H1 (cell line): Measurements from ENCODE around the gene NR2C2AP. TPM values are rescaled to one million over a fixed set of nuclear protein-coding genes. Genes with fewer than 3 reads are reported as not detected.
A peak's percentile ranks its signal among the peaks of the same experiment; 100 is the strongest.

ENCODE experiments used
- CTCF ChIA-PET: fragments of 300-600 bp; sonication (Branson Sonifier 250); formaldehyde crosslinking; loops from one replicate; lab custom pipeline; 2021; ENCODE audit not compliant: partially characterized antibody; lab: Charles Lee
- POLR2A ChIA-PET: fragments of 300-600 bp; sonication (Branson Sonifier 250); formaldehyde crosslinking; loops from one replicate; lab custom pipeline; 2021; ENCODE audit warnings: inconsistent platforms; ENCODE audit not compliant: partially characterized antibody; lab: Charles Lee
- DNase-seq, 2 experiments: peaks; one replicate each; pipeline versions ENCODE4 v3.0.0 to v3.0.0-alpha.2; 2010 to 2022; ENCODE audit warnings: low spot score in 2 of 2, low read depth in 1 of 2, mixed read lengths in 1 of 2
- FAIRE-seq: peaks from 2 replicates; lab custom pipeline; 2011; peaks lifted over from hg19 to GRCh38; lab: Jason Lieb, UNC
- H2AFZ ChIP-seq: 2 replicates; pipeline ENCODE4 v1.8.1; 2012; ENCODE audit warnings: low read length, inconsistent platforms
- H2AK5ac ChIP-seq: 2 replicates; pipeline ENCODE4 v1.6.1; 2013; ENCODE audit warnings: low read depth, low read length
- H2BK120ac ChIP-seq: replicated peaks from 2 replicates; pipeline ENCODE3; 2013; ENCODE audit warnings: low read depth, low read length, inconsistent platforms
- H2BK12ac ChIP-seq: 2 replicates; pipeline ENCODE4 v1.6.1; 2013; ENCODE audit warnings: low read depth, low read length
- H2BK15ac ChIP-seq: 2 replicates; pipeline ENCODE4 v1.6.1; 2013; ENCODE audit warnings: low read length
- H2BK20ac ChIP-seq: 2 replicates; pipeline ENCODE4 v1.6.1; 2013; ENCODE audit warnings: low read length
- H2BK5ac ChIP-seq: 2 replicates; pipeline ENCODE4 v1.6.1; 2013; ENCODE audit warnings: low read depth, low read length
- H3K14ac ChIP-seq: 2 replicates; pipeline ENCODE4 v1.6.1; 2013; ENCODE audit warnings: inconsistent platforms; ENCODE audit not compliant: insufficient read length
- H3K18ac ChIP-seq: 2 replicates; pipeline ENCODE4 v1.6.1; 2013; ENCODE audit warnings: low read length; ENCODE audit errors: extremely low read depth
- H3K23ac ChIP-seq: 2 replicates; pipeline ENCODE4 v1.6.1; 2013; ENCODE audit warnings: inconsistent platforms; ENCODE audit not compliant: insufficient read length
- H3K23me2 ChIP-seq: 2 replicates; pipeline ENCODE4 v1.6.1; 2013; ENCODE audit warnings: low read depth, low read length
- H3K27ac ChIP-seq: 2 replicates; pipeline ENCODE4 v1.6.1; 2011; ENCODE audit warnings: low read depth, low read length, inconsistent platforms
- H3K27me3 ChIP-seq, 4 experiments: replicated peaks in 1 of 4; 1 replicate in 1 of 4; 2 replicates in 3 of 4; pipeline versions ENCODE4 v1.6.1 to v1.8.1; 2011 to 2013; ENCODE audit warnings: low read length in 3 of 4, mild to moderate bottlenecking in 3 of 4, inconsistent platforms in 2 of 4, mixed read lengths in 2 of 4, moderate library complexity in 1 of 4; ENCODE audit not compliant: control insufficient read depth in 3 of 4, insufficient read depth in 3 of 4; ENCODE audit errors: extremely low read depth in 1 of 4
- H3K36me3 ChIP-seq, 4 experiments: 2 replicates each; pipeline versions ENCODE4 v1.6.1 to v1.8.1; 2011 to 2013; ENCODE audit warnings: mild to moderate bottlenecking in 4 of 4, low read length in 3 of 4, moderate library complexity in 2 of 4, control low read depth in 1 of 4, inconsistent platforms in 1 of 4; ENCODE audit not compliant: insufficient read depth in 4 of 4, control insufficient read depth in 2 of 4
- H3K4ac ChIP-seq: replicated peaks from 2 replicates; pipeline ENCODE3; 2013; ENCODE audit warnings: low read length, low read depth, mixed read lengths, inconsistent platforms; ENCODE audit not compliant: insufficient read length
- H3K4me1 ChIP-seq, 4 experiments: replicated peaks in 1 of 4; 1 replicate in 1 of 4; 2 replicates in 3 of 4; pipeline versions ENCODE4 v1.6.1 to v1.8.1; 2011 to 2013; ENCODE audit warnings: low read length in 3 of 4, inconsistent platforms in 2 of 4, mixed read lengths in 1 of 4; ENCODE audit not compliant: insufficient read depth in 4 of 4, control insufficient read depth in 3 of 4
- H3K4me2 ChIP-seq, 2 experiments: 2 replicates each; pipeline versions ENCODE4 v1.6.1 to v1.8.1; 2011 to 2013; ENCODE audit warnings: low read depth in 2 of 2, low read length in 2 of 2, control low read depth in 1 of 2, inconsistent platforms in 1 of 2, mild to moderate bottlenecking in 1 of 2; ENCODE audit not compliant: insufficient read depth in 1 of 2
- H3K4me3 ChIP-seq, 4 experiments: fragments of 200-600, 300-600 bp in 1 of 4; sonication (generic), shearing (Covaris generic), sonication (Bioruptor Twin) in 1 of 4; 2 replicates each; pipeline versions ENCODE4 v1.5.1 to v1.8.1; 2011 to 2016; ENCODE audit warnings: low read length in 4 of 4, low read depth in 3 of 4, control low read depth in 2 of 4, inconsistent platforms in 2 of 4, mild to moderate bottlenecking in 2 of 4, mixed read lengths in 1 of 4, moderate library complexity in 1 of 4; ENCODE audit not compliant: insufficient read depth in 2 of 4; ENCODE audit errors: extremely low read depth in 1 of 4
- H3K56ac ChIP-seq: replicated peaks from 2 replicates; pipeline ENCODE3; 2013; ENCODE audit warnings: low read depth, mild to moderate bottlenecking, mixed read lengths, low read length, inconsistent platforms; ENCODE audit not compliant: insufficient read length
- H3K79me1 ChIP-seq: 2 replicates; pipeline ENCODE4 v1.6.1; 2013; ENCODE audit warnings: low read depth, low read length, control low read depth
- H3K79me2 ChIP-seq, 2 experiments: 2 replicates each; pipeline versions ENCODE4 v1.6.1 to v1.8.1; 2012 to 2013; ENCODE audit warnings: low read length in 2 of 2, mild to moderate bottlenecking in 2 of 2, inconsistent platforms in 1 of 2; ENCODE audit not compliant: insufficient read depth in 2 of 2, control insufficient read depth in 1 of 2
- H3K9ac ChIP-seq, 4 experiments: replicated peaks in 1 of 4; 1 replicate in 1 of 4; 2 replicates in 3 of 4; pipeline versions ENCODE4 v1.6.1 to v1.8.1; 2011 to 2013; ENCODE audit warnings: low read depth in 3 of 4, low read length in 3 of 4, control low read depth in 2 of 4, mild to moderate bottlenecking in 2 of 4, moderate library complexity in 2 of 4, inconsistent platforms in 1 of 4; ENCODE audit errors: extremely low read depth in 1 of 4
- H3K9me3 ChIP-seq, 2 experiments: 2 replicates each; pipeline versions ENCODE4 v1.6.1 to v1.8.1; 2012 to 2013; ENCODE audit warnings: mild to moderate bottlenecking in 2 of 2, moderate library complexity in 2 of 2, control low read depth in 1 of 2, inconsistent platforms in 1 of 2, low read depth in 1 of 2, low read length in 1 of 2, mixed read lengths in 1 of 2; ENCODE audit not compliant: insufficient read depth in 2 of 2
- H4K20me1 ChIP-seq, 2 experiments: replicated peaks in 1 of 2; 2 replicates each; pipeline versions ENCODE3 to v1.8.1; 2011 to 2013; ENCODE audit warnings: inconsistent platforms in 2 of 2, low read length in 2 of 2, mild to moderate bottlenecking in 1 of 2; ENCODE audit not compliant: insufficient read depth in 2 of 2, control insufficient read depth in 1 of 2
- H4K5ac ChIP-seq: 2 replicates; pipeline ENCODE4 v1.6.1; 2013; ENCODE audit warnings: low read length, low read depth, mixed read lengths, inconsistent platforms; ENCODE audit not compliant: insufficient read length
- H4K8ac ChIP-seq: 2 replicates; pipeline ENCODE4 v1.8.0; 2013; ENCODE audit warnings: mild to moderate bottlenecking, moderate library complexity, low read length, inconsistent platforms; ENCODE audit not compliant: insufficient read depth; ENCODE audit errors: extremely low read depth
- H4K91ac ChIP-seq: replicated peaks from 2 replicates; pipeline ENCODE3; 2013; ENCODE audit warnings: low read length, mixed read lengths, inconsistent platforms; ENCODE audit not compliant: insufficient read length
- CTBP2 ChIP-seq: IDR thresholded peaks from 2 replicates; pipeline ENCODE4 v1.7.0; 2011; ENCODE audit warnings: borderline replicate concordance, mild to moderate bottlenecking, moderate library complexity, mixed read lengths, low read length; ENCODE audit not compliant: insufficient read depth, insufficient read length
- E2F6 ChIP-seq: IDR thresholded peaks from 2 replicates; pipeline ENCODE4 v1.6.1; 2012; ENCODE audit warnings: inconsistent platforms
- EP300 ChIP-seq, 2 experiments: IDR thresholded peaks; 1 replicate in 1 of 2; 2 replicates in 1 of 2; pipeline ENCODE4 v1.6.1; 2011 to 2012; ENCODE audit warnings: low read depth in 2 of 2, low read length in 2 of 2, mild to moderate bottlenecking in 2 of 2, borderline replicate concordance in 1 of 2, inconsistent platforms in 1 of 2, moderate library complexity in 1 of 2
- FOSL1 ChIP-seq: IDR thresholded peaks from 2 replicates; pipeline ENCODE4 v1.6.1; 2011; ENCODE audit warnings: mild to moderate bottlenecking, low read depth, low read length, moderate library complexity; ENCODE audit not compliant: insufficient read depth
- MAX ChIP-seq: IDR thresholded peaks from 2 replicates; pipeline ENCODE4 v1.6.1; 2012; ENCODE audit warnings: inconsistent platforms
- NRF1 ChIP-seq: IDR thresholded peaks from 2 replicates; pipeline ENCODE4 v1.6.1; 2011; ENCODE audit warnings: mild to moderate bottlenecking, low read depth, low read length, improper control_type of control experiment
- POLR2A ChIP-seq, 2 experiments: IDR thresholded peaks; 1 replicate in 1 of 2; 2 replicates in 1 of 2; pipeline ENCODE4 v1.6.1; 2011; ENCODE audit warnings: low read depth in 2 of 2, low read length in 2 of 2, mild to moderate bottlenecking in 2 of 2; ENCODE audit errors: control extremely low read depth in 1 of 2
- RFX5 ChIP-seq: IDR thresholded peaks from 2 replicates; pipeline ENCODE4 v1.6.1; 2011; ENCODE audit warnings: low read depth, low read length, improper control_type of control experiment, borderline replicate concordance
- SIX5 ChIP-seq: IDR thresholded peaks from 2 replicates; pipeline ENCODE4 v1.6.1; 2011; ENCODE audit warnings: mild to moderate bottlenecking, low read depth, low read length
- SRF ChIP-seq: IDR thresholded peaks from 2 replicates; pipeline ENCODE4 v1.6.1; 2011; ENCODE audit warnings: mild to moderate bottlenecking, low read depth, low read length, moderate library complexity
- TAF7 ChIP-seq: optimal IDR thresholded peaks from 2 replicates; pipeline ENCODE3; 2011; ENCODE audit warnings: low read depth, mild to moderate bottlenecking, inconsistent platforms, low read length, moderate library complexity, borderline replicate concordance
- TBP ChIP-seq: IDR thresholded peaks from 2 replicates; pipeline ENCODE4 v1.6.1; 2011; ENCODE audit warnings: low read depth, low read length, improper control_type of control experiment
- WGBS, 2 experiments: shearing (Covaris generic) in 1 of 2; methylation state at CpG; one replicate each; pipeline versions ENCODE4 v1.1.6 to v1.1.7; 2013 to 2015; ENCODE audit warnings: low lambda C conversion rate in 2 of 2, mixed read lengths in 2 of 2, inconsistent platforms in 1 of 2, low coverage in 1 of 2, missing lambda C conversion rate in 1 of 2; ENCODE audit not compliant: insufficient replicate concordance in 2 of 2, insufficient coverage in 1 of 2, insufficient read length in 1 of 2; ENCODE audit errors: extremely low coverage in 1 of 2, missing lambda C conversion rate in 1 of 2; 5-methylcytosine and 5-hydroxymethylcytosine counted together
- polyA plus RNA-seq, 7 experiments: library from polyadenylated mRNA; depleted of rRNA in 3 of 7; stranded (reverse) in 5 of 7; unstranded in 2 of 7; fragments of >200 nt in 5 of 7; fragments of 200-250 nt in 2 of 7; gene quantifications; 1 replicate in 5 of 7; 2 replicates in 1 of 7; 4 replicates in 1 of 7; pipeline versions ENCODE4 v1.2.1 to v1.2.3, GENCODE V29; 2011 to 2013; ENCODE audit warnings: missing spikeins in 2 of 7, mixed read lengths in 2 of 7
- total RNA-seq: library from RNA; stranded (reverse); fragmentation: NEBNext Ultra II Directional; extraction: Animal tissue kit (Norgen Biotek cat#: 25700); gene quantifications from 2 replicates; pipeline ENCODE4 v1.2.1, GENCODE V29; 2021

NR2C2AP gene
- total and polyA plus RNA-seq, 2 of the 8 experiments (the other 6 are each of a cell fraction or from before 2014, with no cell fraction given): 16.4 to 20.5 TPM

- Histone ChIP-seq H3K4me2 (no peak overlapping the region), H3K27me3 (no peaks in the 10 kb centered on the region; a peak in 2 of 7 replicates)
- TF ChIP-seq POLR2A (IDR thresholded peaks at IDR 0.05; ENCODE audit: control extremely low read depth in 1 of 2, low read depth in 2 of 2, low read length in 2 of 2) (no peak), RFX5 (no peak), CTBP2 (no peak), SRF (no peak), FOSL1 (no peak), E2F6 (no peak), TBP (no peak), EP300 (IDR thresholded peaks at IDR 0.05; ENCODE audit: borderline replicate concordance in 1 of 2, low read depth in 2 of 2, low read length in 2 of 2) (no peak), NRF1 (no peak), SIX5 (no peak), TAF7 (no peak), MAX (no peak)
- TF ChIP-seq, all 59 proteins: peak for 0
- Histone ChIP-seq H3K4me3 (no peak overlapping the region), H3K9ac (no peak overlapping the region), H2BK12ac (no peak overlapping the region), H4K8ac (peak overlapping the region; percentile 71; the same call in 1 of the 2 replicates), H3K27ac (no peak overlapping the region), H2BK5ac (no peak overlapping the region), H3K79me1 (no peaks in the 10 kb centered on the region), H4K91ac (no peak overlapping the region), H2AFZ (no peak overlapping the region), H2BK15ac (no peak overlapping the region), H3K4me1 (no peaks in the 10 kb centered on the region), H3K56ac (no peak overlapping the region), H3K18ac (no peak overlapping the region), H3K23ac (no peak overlapping the region), H4K5ac (no peak overlapping the region), H2BK120ac (no peak overlapping the region), H3K79me2 (no peaks in the 10 kb centered on the region), H3K9me3 (peaks cover 7 to 13% of the 10 kb centered on the region in 2 experiments), H3K23me2 (no peaks in the 10 kb centered on the region), H4K20me1 (no peaks in the 10 kb centered on the region), H3K4ac (no peak overlapping the region), H2AK5ac (no peak overlapping the region), H2BK20ac (no peak overlapping the region), H3K14ac (no peak overlapping the region), H3K36me3 (no peaks in the 10 kb centered on the region)
- DNase-seq: no peak
- ChIA-PET POLR2A (no interaction called here), CTCF (no interaction called here)
- 80% methylated on average over 18 of the region's 18 CpGs; no CpG with 5 or more reads in 1 of the 2 experiments for WGBS, 2 experiments
- FAIRE-seq: no peak
Observed at GRCh38 chr19:19238126-19238894, 35.1 kb upstream of the NR2C2AP start.
